K562 (cell line): ENCODE data around the gene TYW3. TPM values are rescaled to one million over a fixed set of nuclear protein-coding genes. Genes with fewer than 3 reads are reported as not detected.

Source experiments
- CC2D1A ChIP-seq: fragments of 450-650 bp; IDR thresholded peaks from 2 replicates; pipeline ENCODE4 v1.6.1; 2017; ENCODE audit warnings: mild to moderate bottlenecking
- GATAD2B ChIP-seq: fragments of 450-650 bp; IDR thresholded peaks from 2 replicates; pipeline ENCODE4 v1.6.1; 2017; ENCODE audit warnings: mild to moderate bottlenecking, borderline replicate concordance
- KDM2B ChIP-seq: fragments of 250-450 bp; sonication (Bioruptor Pico); IDR thresholded peaks from 2 replicates; pipeline ENCODE4 v1.8.0; 2021; ENCODE audit warnings: mild to moderate bottlenecking, moderate library complexity
- SMARCB1 ChIP-seq: IDR thresholded peaks from 2 replicates; pipeline ENCODE4 v1.6.1; 2011; ENCODE audit warnings: improper control_type of control experiment, low read depth; ENCODE audit not compliant: insufficient read length
- SRF ChIP-seq, 2 experiments: fragments of 250-450, 450-650 bp in 1 of 2; sonication (Bioruptor Pico) in 1 of 2; sonication (generic) in 1 of 2; formaldehyde crosslinking; IDR thresholded peaks; 2 replicates each; pipeline versions ENCODE4 v1.5.0 to v1.5.1; 2020 to 2022; ENCODE audit warnings: mild to moderate bottlenecking in 1 of 2, missing genetic modification reagents in 1 of 2
- TGIF2 ChIP-seq: sonication (generic); formaldehyde crosslinking; IDR thresholded peaks from 2 replicates; pipeline ENCODE4 v1.8.1; 2022; ENCODE audit warnings: mild to moderate bottlenecking, missing genetic modification reagents, moderate library complexity
- THRB ChIP-seq: fragments of 450-650 bp; formaldehyde crosslinking; conservative IDR thresholded peaks from 2 replicates; pipeline ENCODE4 v1.4.0; 2022; ENCODE audit warnings: mild to moderate bottlenecking, missing genetic modification characterization
- U2AF2 ChIP-seq: fragments of 200-400 bp; formaldehyde crosslinking; optimal IDR thresholded peaks from 2 replicates; pipeline ENCODE3; 2017; ENCODE audit warnings: low read depth, mild to moderate bottlenecking, low read length
- ZC3H11A ChIP-seq: IDR thresholded peaks from 2 replicates; pipeline ENCODE4 v1.6.1; 2012; ENCODE audit warnings: low read depth, low read length, improper control_type of control experiment
- ZNF174 ChIP-seq: fragments of 250-450 bp; sonication (Bioruptor Pico); IDR thresholded peaks from 2 replicates; pipeline ENCODE4 v1.4.0; 2020; ENCODE audit warnings: mild to moderate bottlenecking
- ZNF311 ChIP-seq: fragments of 250-450 bp; sonication (Bioruptor Pico); IDR thresholded peaks from 2 replicates; pipeline ENCODE4 v1.4.0; 2020; ENCODE audit warnings: mild to moderate bottlenecking, moderate library complexity
- polyA plus RNA-seq, 8 experiments: library from polyadenylated mRNA; depleted of rRNA in 4 of 8; stranded (reverse) in 5 of 8; unstranded in 3 of 8; fragments of >200 nt; fragmentation: Nextera tagmentation in 2 of 8; fragmentation: Illumina TruSeq in 1 of 8; extraction: Ambion mirVana in 2 of 8; extraction: Trizol in 1 of 8; gene quantifications; 2 replicates each; pipeline versions ENCODE4 v1.2.1 to v1.2.3, GENCODE V29; 2011 to 2014; ENCODE audit warnings: inconsistent platforms in 1 of 8, missing spikeins in 1 of 8
- total RNA-seq, 7 experiments: library from RNA; depleted of rRNA in 6 of 7; stranded (reverse); fragments of >200 nt in 6 of 7; fragmentation: Illumina TruSeq in 2 of 7; extraction: Trizol in 2 of 7; gene quantifications; 2 replicates each; pipeline versions ENCODE4 v1.2.1 to v1.2.3, GENCODE V29; 2011 to 2021; ENCODE audit warnings: low replicate concordance in 1 of 7
- TF ChIP-seq, protein P1 (sequence below), 2 experiments: fragments of 450-650 bp; IDR thresholded peaks; 2 replicates each; pipeline ENCODE4 v1.6.1; 2018; ENCODE audit warnings: mild to moderate bottlenecking in 2 of 2, low read depth in 1 of 2; ENCODE audit not compliant: partially characterized antibody in 2 of 2
- TF ChIP-seq, protein P2 (sequence below): fragments of 450-650 bp; IDR thresholded peaks from 2 replicates; pipeline ENCODE4 v1.6.1; 2017; ENCODE audit warnings: antibody characterized with exemption
- TF ChIP-seq, protein P3 (sequence below): sonication (generic); formaldehyde crosslinking; IDR thresholded peaks from 2 replicates; pipeline ENCODE4 v1.8.0; 2022; ENCODE audit warnings: mild to moderate bottlenecking, missing genetic modification reagents
- TF ChIP-seq, protein P4 (sequence below), 2 experiments: fragments of 450-650 bp in 1 of 2; IDR thresholded peaks; 2 replicates each; pipeline ENCODE4 v1.6.1; 2011 to 2017; ENCODE audit warnings: low read depth in 2 of 2, antibody characterized with exemption in 1 of 2, borderline replicate concordance in 1 of 2, low read length in 1 of 2, mild to moderate bottlenecking in 1 of 2, mixed read lengths in 1 of 2; ENCODE audit not compliant: control insufficient read depth in 1 of 2

Gene TYW3
- total and polyA plus RNA-seq, 9 of the 15 experiments (the other 6 are each of a cell fraction or from before 2014, with no cell fraction given) = 22.0 to 54.0 (median 41.1) TPM

DNA sequence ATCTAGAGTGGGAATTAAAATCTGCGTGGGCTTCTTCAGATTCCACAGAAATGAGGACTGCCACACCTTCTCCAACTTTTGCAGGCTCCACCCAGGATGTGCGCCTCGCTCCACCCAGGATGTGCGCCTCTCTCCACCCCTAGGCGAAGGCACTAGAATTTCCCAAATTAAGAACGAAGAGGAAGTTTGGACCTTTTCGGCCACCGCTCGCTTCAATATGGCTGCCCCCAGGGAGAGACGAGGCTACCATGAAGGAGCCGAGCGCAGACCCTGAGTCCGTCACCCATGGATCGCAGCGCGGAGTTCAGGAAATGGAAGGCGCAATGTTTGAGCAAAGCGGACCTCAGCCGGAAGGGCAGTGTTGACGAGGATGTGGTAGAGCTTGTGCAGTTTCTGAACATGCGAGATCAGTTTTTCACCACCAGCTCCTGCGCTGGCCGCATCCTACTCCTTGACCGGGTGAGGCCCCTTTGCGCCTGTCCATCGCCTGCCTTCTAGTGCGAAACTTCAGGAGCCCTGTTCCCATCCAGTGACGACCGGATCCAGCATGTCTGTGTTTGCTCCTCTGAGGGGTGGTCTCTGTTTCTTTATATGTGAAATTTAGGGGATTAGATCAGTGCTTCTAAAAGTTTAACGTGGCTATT, at the start of gene TYW3, which contains the start of gene CRYZ (continued):
- TF ChIP-seq ZC3H11A = no peak
- TF ChIP-seq, protein P1, sequence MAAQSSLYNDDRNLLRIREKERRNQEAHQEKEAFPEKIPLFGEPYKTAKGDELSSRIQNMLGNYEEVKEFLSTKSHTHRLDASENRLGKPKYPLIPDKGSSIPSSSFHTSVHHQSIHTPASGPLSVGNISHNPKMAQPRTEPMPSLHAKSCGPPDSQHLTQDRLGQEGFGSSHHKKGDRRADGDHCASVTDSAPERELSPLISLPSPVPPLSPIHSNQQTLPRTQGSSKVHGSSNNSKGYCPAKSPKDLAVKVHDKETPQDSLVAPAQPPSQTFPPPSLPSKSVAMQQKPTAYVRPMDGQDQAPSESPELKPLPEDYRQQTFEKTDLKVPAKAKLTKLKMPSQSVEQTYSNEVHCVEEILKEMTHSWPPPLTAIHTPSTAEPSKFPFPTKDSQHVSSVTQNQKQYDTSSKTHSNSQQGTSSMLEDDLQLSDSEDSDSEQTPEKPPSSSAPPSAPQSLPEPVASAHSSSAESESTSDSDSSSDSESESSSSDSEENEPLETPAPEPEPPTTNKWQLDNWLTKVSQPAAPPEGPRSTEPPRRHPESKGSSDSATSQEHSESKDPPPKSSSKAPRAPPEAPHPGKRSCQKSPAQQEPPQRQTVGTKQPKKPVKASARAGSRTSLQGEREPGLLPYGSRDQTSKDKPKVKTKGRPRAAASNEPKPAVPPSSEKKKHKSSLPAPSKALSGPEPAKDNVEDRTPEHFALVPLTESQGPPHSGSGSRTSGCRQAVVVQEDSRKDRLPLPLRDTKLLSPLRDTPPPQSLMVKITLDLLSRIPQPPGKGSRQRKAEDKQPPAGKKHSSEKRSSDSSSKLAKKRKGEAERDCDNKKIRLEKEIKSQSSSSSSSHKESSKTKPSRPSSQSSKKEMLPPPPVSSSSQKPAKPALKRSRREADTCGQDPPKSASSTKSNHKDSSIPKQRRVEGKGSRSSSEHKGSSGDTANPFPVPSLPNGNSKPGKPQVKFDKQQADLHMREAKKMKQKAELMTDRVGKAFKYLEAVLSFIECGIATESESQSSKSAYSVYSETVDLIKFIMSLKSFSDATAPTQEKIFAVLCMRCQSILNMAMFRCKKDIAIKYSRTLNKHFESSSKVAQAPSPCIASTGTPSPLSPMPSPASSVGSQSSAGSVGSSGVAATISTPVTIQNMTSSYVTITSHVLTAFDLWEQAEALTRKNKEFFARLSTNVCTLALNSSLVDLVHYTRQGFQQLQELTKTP (IDR thresholded peaks at IDR 0.05; ENCODE audit: low read depth in 1 of 2, partially characterized antibody in 2 of 2) = peak in 1 of 2 experiments; percentile 49
- no peak for TF ChIP-seq SMARCB1
- no peak for TF ChIP-seq THRB (CRISPR knock-in tag)
- TF ChIP-seq, protein P2, sequence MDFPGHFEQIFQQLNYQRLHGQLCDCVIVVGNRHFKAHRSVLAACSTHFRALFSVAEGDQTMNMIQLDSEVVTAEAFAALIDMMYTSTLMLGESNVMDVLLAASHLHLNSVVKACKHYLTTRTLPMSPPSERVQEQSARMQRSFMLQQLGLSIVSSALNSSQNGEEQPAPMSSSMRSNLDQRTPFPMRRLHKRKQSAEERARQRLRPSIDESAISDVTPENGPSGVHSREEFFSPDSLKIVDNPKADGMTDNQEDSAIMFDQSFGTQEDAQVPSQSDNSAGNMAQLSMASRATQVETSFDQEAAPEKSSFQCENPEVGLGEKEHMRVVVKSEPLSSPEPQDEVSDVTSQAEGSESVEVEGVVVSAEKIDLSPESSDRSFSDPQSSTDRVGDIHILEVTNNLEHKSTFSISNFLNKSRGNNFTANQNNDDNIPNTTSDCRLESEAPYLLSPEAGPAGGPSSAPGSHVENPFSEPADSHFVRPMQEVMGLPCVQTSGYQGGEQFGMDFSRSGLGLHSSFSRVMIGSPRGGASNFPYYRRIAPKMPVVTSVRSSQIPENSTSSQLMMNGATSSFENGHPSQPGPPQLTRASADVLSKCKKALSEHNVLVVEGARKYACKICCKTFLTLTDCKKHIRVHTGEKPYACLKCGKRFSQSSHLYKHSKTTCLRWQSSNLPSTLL = no peak
- TF ChIP-seq, protein P3, sequence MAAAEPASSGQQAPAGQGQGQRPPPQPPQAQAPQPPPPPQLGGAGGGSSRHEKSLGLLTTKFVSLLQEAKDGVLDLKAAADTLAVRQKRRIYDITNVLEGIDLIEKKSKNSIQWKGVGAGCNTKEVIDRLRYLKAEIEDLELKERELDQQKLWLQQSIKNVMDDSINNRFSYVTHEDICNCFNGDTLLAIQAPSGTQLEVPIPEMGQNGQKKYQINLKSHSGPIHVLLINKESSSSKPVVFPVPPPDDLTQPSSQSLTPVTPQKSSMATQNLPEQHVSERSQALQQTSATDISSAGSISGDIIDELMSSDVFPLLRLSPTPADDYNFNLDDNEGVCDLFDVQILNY (CRISPR knock-in tag) = no peak
- no peak for TF ChIP-seq ZNF174 (CRISPR knock-in tag)
- no peak; the same call in 1 of the 2 replicates for TF ChIP-seq KDM2B (CRISPR knock-in tag)
- TF ChIP-seq CC2D1A = no peak
- no peak; the same call in 1 of the 2 replicates for TF ChIP-seq TGIF2 (CRISPR knock-in tag)
- TF ChIP-seq ZNF311 (CRISPR knock-in tag) = no peak
- TF ChIP-seq, protein P4, sequence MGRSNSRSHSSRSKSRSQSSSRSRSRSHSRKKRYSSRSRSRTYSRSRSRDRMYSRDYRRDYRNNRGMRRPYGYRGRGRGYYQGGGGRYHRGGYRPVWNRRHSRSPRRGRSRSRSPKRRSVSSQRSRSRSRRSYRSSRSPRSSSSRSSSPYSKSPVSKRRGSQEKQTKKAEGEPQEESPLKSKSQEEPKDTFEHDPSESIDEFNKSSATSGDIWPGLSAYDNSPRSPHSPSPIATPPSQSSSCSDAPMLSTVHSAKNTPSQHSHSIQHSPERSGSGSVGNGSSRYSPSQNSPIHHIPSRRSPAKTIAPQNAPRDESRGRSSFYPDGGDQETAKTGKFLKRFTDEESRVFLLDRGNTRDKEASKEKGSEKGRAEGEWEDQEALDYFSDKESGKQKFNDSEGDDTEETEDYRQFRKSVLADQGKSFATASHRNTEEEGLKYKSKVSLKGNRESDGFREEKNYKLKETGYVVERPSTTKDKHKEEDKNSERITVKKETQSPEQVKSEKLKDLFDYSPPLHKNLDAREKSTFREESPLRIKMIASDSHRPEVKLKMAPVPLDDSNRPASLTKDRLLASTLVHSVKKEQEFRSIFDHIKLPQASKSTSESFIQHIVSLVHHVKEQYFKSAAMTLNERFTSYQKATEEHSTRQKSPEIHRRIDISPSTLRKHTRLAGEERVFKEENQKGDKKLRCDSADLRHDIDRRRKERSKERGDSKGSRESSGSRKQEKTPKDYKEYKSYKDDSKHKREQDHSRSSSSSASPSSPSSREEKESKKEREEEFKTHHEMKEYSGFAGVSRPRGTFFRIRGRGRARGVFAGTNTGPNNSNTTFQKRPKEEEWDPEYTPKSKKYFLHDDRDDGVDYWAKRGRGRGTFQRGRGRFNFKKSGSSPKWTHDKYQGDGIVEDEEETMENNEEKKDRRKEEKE (IDR thresholded peaks at IDR 0.05; ENCODE audit: borderline replicate concordance in 1 of 2, control insufficient read depth in 1 of 2, low read depth in 2 of 2, low read length in 1 of 2) = no peak
- TF ChIP-seq U2AF2 = no peak
- TF ChIP-seq GATAD2B = peak; percentile 36; the same call in 1 of the 2 replicates
- TF ChIP-seq SRF (CRISPR knock-in tag; IDR thresholded peaks at IDR 0.05) = 0 out of 4 replicates have a peak, but pooled peaks of 1 of the 2 experiments have one; percentile 55
